WTC11 (cell line): ENCODE measurements around the gene ZBP1.

Experiments used
- RELA ChIP-seq: sonication (generic); formaldehyde crosslinking; IDR thresholded peaks from 2 replicates; pipeline ENCODE4 v1.8.1; 2022; ENCODE audit warnings: missing genetic modification reagents, mild to moderate bottlenecking, borderline replicate concordance
- TCF7 ChIP-seq: sonication (generic); formaldehyde crosslinking; IDR thresholded peaks from 2 replicates; pipeline ENCODE4 v1.8.0; 2022; ENCODE audit warnings: mild to moderate bottlenecking, low read depth, missing genetic modification reagents, moderate library complexity
- ZNF317 ChIP-seq: sonication (generic); formaldehyde crosslinking; IDR thresholded peaks from 2 replicates; pipeline ENCODE4 v1.8.1; 2023; ENCODE audit warnings: low read depth, mild to moderate bottlenecking, moderate library complexity, missing genetic modification reagents, borderline replicate concordance
- TF ChIP-seq, protein P1 (sequence below): fragments of 200-600 bp; IDR thresholded peaks from 2 replicates; pipeline ENCODE4 v1.8.0; 2022; ENCODE audit warnings: antibody characterized with exemption
- TF ChIP-seq, protein P2 (sequence below): sonication (generic); formaldehyde crosslinking; IDR thresholded peaks from 2 replicates; pipeline ENCODE4 v1.8.1; 2023; ENCODE audit warnings: mild to moderate bottlenecking, missing genetic modification reagents, moderate library complexity
- TF ChIP-seq, protein P3 (sequence below): sonication (generic); formaldehyde crosslinking; IDR thresholded peaks from 2 replicates; pipeline ENCODE4 v1.8.1; 2023; ENCODE audit warnings: mild to moderate bottlenecking, missing genetic modification reagents, borderline replicate concordance
- TF ChIP-seq, protein P4 (sequence below): sonication (generic); formaldehyde crosslinking; IDR thresholded peaks from 2 replicates; pipeline ENCODE4 v1.8.1; 2022; ENCODE audit warnings: mild to moderate bottlenecking, moderate library complexity, missing genetic modification reagents
- TF ChIP-seq, protein P5 (sequence below): sonication (generic); formaldehyde crosslinking; IDR thresholded peaks from 2 replicates; pipeline ENCODE4 v1.8.0; 2022; ENCODE audit warnings: mild to moderate bottlenecking, missing genetic modification reagents
- TF ChIP-seq, protein P6 (sequence below): sonication (generic); formaldehyde crosslinking; IDR thresholded peaks from 2 replicates; pipeline ENCODE4 v1.8.1; 2023; ENCODE audit warnings: mild to moderate bottlenecking, missing genetic modification reagents
- TF ChIP-seq, protein P7 (sequence below): sonication (generic); formaldehyde crosslinking; IDR thresholded peaks from 2 replicates; pipeline ENCODE4 v1.8.1; 2023; ENCODE audit warnings: mild to moderate bottlenecking, moderate library complexity, missing genetic modification reagents
- TF ChIP-seq, protein P8 (sequence below): sonication (generic); formaldehyde crosslinking; IDR thresholded peaks from 2 replicates; pipeline ENCODE4 v1.8.0; 2022; ENCODE audit warnings: mild to moderate bottlenecking, missing genetic modification reagents

DNA sequence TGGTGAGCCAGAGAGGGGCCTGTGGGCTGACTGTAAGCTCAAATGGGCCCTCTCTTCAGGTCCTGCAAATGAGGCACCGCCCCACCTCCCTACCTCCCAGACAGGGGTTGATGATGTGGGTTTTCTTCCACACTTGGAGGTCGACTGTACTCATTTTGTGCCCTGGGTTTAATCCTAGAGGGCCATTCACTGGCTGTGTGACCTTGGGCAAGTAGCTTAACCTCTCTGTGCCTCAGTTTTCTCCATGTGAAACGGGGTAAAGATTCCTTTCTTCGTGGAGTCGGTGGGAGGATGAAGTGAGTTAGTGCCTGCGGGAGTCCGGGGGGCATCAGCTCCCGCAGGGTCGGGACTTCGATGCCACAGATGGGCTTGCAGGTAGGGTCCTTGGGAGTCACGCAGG, 23.9 kb downstream of the ZBP1 start:
- TF ChIP-seq, protein P1, sequence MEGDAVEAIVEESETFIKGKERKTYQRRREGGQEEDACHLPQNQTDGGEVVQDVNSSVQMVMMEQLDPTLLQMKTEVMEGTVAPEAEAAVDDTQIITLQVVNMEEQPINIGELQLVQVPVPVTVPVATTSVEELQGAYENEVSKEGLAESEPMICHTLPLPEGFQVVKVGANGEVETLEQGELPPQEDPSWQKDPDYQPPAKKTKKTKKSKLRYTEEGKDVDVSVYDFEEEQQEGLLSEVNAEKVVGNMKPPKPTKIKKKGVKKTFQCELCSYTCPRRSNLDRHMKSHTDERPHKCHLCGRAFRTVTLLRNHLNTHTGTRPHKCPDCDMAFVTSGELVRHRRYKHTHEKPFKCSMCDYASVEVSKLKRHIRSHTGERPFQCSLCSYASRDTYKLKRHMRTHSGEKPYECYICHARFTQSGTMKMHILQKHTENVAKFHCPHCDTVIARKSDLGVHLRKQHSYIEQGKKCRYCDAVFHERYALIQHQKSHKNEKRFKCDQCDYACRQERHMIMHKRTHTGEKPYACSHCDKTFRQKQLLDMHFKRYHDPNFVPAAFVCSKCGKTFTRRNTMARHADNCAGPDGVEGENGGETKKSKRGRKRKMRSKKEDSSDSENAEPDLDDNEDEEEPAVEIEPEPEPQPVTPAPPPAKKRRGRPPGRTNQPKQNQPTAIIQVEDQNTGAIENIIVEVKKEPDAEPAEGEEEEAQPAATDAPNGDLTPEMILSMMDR: no peak
- TF ChIP-seq TCF7 (CRISPR knock-in tag) (no peak), ZNF317 (no peak), RELA (CRISPR knock-in tag) (no peak)
- TF ChIP-seq, protein P2, sequence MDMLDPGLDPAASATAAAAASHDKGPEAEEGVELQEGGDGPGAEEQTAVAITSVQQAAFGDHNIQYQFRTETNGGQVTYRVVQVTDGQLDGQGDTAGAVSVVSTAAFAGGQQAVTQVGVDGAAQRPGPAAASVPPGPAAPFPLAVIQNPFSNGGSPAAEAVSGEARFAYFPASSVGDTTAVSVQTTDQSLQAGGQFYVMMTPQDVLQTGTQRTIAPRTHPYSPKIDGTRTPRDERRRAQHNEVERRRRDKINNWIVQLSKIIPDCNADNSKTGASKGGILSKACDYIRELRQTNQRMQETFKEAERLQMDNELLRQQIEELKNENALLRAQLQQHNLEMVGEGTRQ (CRISPR knock-in tag): no peak
- TF ChIP-seq, protein P3, sequence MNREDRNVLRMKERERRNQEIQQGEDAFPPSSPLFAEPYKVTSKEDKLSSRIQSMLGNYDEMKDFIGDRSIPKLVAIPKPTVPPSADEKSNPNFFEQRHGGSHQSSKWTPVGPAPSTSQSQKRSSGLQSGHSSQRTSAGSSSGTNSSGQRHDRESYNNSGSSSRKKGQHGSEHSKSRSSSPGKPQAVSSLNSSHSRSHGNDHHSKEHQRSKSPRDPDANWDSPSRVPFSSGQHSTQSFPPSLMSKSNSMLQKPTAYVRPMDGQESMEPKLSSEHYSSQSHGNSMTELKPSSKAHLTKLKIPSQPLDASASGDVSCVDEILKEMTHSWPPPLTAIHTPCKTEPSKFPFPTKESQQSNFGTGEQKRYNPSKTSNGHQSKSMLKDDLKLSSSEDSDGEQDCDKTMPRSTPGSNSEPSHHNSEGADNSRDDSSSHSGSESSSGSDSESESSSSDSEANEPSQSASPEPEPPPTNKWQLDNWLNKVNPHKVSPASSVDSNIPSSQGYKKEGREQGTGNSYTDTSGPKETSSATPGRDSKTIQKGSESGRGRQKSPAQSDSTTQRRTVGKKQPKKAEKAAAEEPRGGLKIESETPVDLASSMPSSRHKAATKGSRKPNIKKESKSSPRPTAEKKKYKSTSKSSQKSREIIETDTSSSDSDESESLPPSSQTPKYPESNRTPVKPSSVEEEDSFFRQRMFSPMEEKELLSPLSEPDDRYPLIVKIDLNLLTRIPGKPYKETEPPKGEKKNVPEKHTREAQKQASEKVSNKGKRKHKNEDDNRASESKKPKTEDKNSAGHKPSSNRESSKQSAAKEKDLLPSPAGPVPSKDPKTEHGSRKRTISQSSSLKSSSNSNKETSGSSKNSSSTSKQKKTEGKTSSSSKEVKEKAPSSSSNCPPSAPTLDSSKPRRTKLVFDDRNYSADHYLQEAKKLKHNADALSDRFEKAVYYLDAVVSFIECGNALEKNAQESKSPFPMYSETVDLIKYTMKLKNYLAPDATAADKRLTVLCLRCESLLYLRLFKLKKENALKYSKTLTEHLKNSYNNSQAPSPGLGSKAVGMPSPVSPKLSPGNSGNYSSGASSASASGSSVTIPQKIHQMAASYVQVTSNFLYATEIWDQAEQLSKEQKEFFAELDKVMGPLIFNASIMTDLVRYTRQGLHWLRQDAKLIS (CRISPR knock-in tag): no peak
- TF ChIP-seq, protein P4, sequence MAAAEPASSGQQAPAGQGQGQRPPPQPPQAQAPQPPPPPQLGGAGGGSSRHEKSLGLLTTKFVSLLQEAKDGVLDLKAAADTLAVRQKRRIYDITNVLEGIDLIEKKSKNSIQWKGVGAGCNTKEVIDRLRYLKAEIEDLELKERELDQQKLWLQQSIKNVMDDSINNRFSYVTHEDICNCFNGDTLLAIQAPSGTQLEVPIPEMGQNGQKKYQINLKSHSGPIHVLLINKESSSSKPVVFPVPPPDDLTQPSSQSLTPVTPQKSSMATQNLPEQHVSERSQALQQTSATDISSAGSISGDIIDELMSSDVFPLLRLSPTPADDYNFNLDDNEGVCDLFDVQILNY (CRISPR knock-in tag): no peak
- TF ChIP-seq, protein P5, sequence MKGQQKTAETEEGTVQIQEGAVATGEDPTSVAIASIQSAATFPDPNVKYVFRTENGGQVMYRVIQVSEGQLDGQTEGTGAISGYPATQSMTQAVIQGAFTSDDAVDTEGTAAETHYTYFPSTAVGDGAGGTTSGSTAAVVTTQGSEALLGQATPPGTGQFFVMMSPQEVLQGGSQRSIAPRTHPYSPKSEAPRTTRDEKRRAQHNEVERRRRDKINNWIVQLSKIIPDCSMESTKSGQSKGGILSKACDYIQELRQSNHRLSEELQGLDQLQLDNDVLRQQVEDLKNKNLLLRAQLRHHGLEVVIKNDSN: no peak
- TF ChIP-seq, protein P6, sequence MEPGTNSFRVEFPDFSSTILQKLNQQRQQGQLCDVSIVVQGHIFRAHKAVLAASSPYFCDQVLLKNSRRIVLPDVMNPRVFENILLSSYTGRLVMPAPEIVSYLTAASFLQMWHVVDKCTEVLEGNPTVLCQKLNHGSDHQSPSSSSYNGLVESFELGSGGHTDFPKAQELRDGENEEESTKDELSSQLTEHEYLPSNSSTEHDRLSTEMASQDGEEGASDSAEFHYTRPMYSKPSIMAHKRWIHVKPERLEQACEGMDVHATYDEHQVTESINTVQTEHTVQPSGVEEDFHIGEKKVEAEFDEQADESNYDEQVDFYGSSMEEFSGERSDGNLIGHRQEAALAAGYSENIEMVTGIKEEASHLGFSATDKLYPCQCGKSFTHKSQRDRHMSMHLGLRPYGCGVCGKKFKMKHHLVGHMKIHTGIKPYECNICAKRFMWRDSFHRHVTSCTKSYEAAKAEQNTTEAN: no peak
- TF ChIP-seq, protein P7, sequence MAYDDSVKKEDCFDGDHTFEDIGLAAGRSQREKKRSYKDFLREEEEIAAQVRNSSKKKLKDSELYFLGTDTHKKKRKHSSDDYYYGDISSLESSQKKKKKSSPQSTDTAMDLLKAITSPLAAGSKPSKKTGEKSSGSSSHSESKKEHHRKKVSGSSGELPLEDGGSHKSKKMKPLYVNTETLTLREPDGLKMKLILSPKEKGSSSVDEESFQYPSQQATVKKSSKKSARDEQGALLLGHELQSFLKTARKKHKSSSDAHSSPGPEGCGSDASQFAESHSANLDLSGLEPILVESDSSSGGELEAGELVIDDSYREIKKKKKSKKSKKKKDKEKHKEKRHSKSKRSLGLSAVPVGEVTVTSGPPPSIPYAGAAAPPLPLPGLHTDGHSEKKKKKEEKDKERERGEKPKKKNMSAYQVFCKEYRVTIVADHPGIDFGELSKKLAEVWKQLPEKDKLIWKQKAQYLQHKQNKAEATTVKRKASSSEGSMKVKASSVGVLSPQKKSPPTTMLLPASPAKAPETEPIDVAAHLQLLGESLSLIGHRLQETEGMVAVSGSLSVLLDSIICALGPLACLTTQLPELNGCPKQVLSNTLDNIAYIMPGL (CRISPR knock-in tag): no peak
- TF ChIP-seq, protein P8, sequence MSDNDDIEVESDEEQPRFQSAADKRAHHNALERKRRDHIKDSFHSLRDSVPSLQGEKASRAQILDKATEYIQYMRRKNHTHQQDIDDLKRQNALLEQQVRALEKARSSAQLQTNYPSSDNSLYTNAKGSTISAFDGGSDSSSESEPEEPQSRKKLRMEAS: no peak
